NCI-H2081 treated with DMSO at 0.1 percent for 48 hours (cell line): Measurements from ENCODE around the gene OR2A7.
"Not testable (repeated sequence)": the region's sequence is repeated elsewhere in the genome, so short reads cannot be mapped to it uniquely, and the experiment has no call there.

Experiments used
- DNase-seq: peaks from one replicate; lab custom pipeline; 2025; lab: John Stamatoyannopoulos, UW

OR2A7 gene

GRCh38 chr7:144264692-144265091 is at the start of gene OR2A7:
TSS of gene OR2A7 (minus strand) at chr7:144264792. CDS start at chr7:144259628, 5,164 bp downstream.
- not testable (repeated sequence) for DNase-seq

- DNase-seq, result not testable (repeated sequence)
Measured at GRCh38 chr7:144311872-144312469, 47.4 kb upstream of the OR2A7 start, which contains the start of gene OR2A1. TSS of gene OR2A1 (plus strand) at chr7:144312419. CDS start at chr7:144318125, 5,706 bp downstream.

GRCh38 chr7:144311218-144311617 is 46.6 kb upstream of the OR2A7 start:
- not testable (repeated sequence) for DNase-seq

GRCh38 chr7:144309702-144310101 is 45.1 kb upstream of the OR2A7 start:
- DNase-seq, result not testable (repeated sequence)

- DNase-seq, result not testable (repeated sequence)
Measured at GRCh38 chr7:144305156-144305555, 40.6 kb upstream of the OR2A7 start.

- not testable (repeated sequence) for DNase-seq
Measured at GRCh38 chr7:144303607-144304006, 39.0 kb upstream of the OR2A7 start.

- DNase-seq, result not testable (repeated sequence)
Measured at GRCh38 chr7:144302578-144303303, 38.1 kb upstream of the OR2A7 start.

- DNase-seq, result not testable (repeated sequence)
Measured at GRCh38 chr7:144293794-144294499, 29.4 kb upstream of the OR2A7 start.

GRCh38 chr7:144292384-144293161 is 28.0 kb upstream of the OR2A7 start:
- not testable (repeated sequence) for DNase-seq

- DNase-seq, result not testable (repeated sequence)
Measured at GRCh38 chr7:144291607-144292006, 27.0 kb upstream of the OR2A7 start.

- DNase-seq, result not testable (repeated sequence)
Measured at GRCh38 chr7:144287171-144287784, 22.7 kb upstream of the OR2A7 start.

- not testable (repeated sequence) for DNase-seq
Measured at GRCh38 chr7:144283716-144284115, 19.1 kb upstream of the OR2A7 start.

GRCh38 chr7:144282490-144282889 is 17.9 kb upstream of the OR2A7 start:
- DNase-seq, result not testable (repeated sequence)

- not testable (repeated sequence) for DNase-seq
Measured at GRCh38 chr7:144281981-144282380, 17.4 kb upstream of the OR2A7 start.

GRCh38 chr7:144280010-144280409 is 15.4 kb upstream of the OR2A7 start:
- DNase-seq, result not testable (repeated sequence)

- DNase-seq, result not testable (repeated sequence)
Measured at GRCh38 chr7:144275281-144275680, 10.7 kb upstream of the OR2A7 start.

- DNase-seq, result not testable (repeated sequence)
Measured at GRCh38 chr7:144269188-144269587, 4.6 kb upstream of the OR2A7 start, which contains the start of gene CTAGE8. TSS of gene CTAGE8 (minus strand) at chr7:144269288. CDS start at chr7:144269250, 38 bp downstream.

- not testable (repeated sequence) for DNase-seq
Measured at GRCh38 chr7:144262128-144262527, 2.5 kb downstream of the OR2A7 start.

GRCh38 chr7:144259067-144259466 is 5.5 kb downstream of the OR2A7 start:
- not testable (repeated sequence) for DNase-seq

GRCh38 chr7:144256112-144256511 is 8.5 kb downstream of the OR2A7 start:
- no peak for DNase-seq

GRCh38 chr7:144255471-144255897 is 9.1 kb downstream of the OR2A7 start:
- DNase-seq, result no peak
